ENCODE data around the gene CNNM1. TPM values are rescaled to one million over a fixed set of nuclear protein-coding genes. Genes with fewer than 3 reads are reported as not detected.

Gene CNNM1
- total RNA-seq, 4 donors from 2014 or later, result 2.3 to 4.4 (median 4.2) TPM

DNA sequence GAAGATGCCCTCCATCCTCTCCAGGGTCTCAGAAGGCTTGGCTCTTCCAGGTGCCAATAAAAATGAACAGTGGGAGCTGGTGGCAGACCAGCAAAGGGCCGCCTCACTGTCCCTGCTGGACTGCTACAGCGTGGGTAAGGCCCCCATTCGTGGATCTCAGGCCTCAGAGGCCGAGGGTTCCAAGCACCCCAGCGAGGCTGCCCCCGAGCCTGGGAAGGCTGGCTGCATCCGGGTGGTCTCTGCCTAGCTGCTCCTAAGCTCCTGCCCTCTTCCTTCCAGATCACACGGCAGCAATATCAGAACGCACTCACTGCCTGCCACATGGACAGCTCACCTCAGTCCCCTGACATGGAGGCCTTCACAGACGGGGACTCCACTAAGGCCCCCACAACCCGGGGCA, 58.4 kb downstream of the CNNM1 start:
- DNase-seq (ENCODE audit: low spot score in 2 of 2), result no peak
- H3K4me3 ChIP-seq, result no peak overlapping the region
- peaks cover under 1% of the 10 kb centered on the region for H3K4me1 ChIP-seq
- TF ChIP-seq POLR2AphosphoS5 (IDR thresholded peaks at IDR 0.05), result no peak
- TF ChIP-seq POLR2A (IDR thresholded peaks at IDR 0.05), result no peak
- TF ChIP-seq, protein P1, sequence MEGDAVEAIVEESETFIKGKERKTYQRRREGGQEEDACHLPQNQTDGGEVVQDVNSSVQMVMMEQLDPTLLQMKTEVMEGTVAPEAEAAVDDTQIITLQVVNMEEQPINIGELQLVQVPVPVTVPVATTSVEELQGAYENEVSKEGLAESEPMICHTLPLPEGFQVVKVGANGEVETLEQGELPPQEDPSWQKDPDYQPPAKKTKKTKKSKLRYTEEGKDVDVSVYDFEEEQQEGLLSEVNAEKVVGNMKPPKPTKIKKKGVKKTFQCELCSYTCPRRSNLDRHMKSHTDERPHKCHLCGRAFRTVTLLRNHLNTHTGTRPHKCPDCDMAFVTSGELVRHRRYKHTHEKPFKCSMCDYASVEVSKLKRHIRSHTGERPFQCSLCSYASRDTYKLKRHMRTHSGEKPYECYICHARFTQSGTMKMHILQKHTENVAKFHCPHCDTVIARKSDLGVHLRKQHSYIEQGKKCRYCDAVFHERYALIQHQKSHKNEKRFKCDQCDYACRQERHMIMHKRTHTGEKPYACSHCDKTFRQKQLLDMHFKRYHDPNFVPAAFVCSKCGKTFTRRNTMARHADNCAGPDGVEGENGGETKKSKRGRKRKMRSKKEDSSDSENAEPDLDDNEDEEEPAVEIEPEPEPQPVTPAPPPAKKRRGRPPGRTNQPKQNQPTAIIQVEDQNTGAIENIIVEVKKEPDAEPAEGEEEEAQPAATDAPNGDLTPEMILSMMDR (IDR thresholded peaks at IDR 0.05), result no peak
- TF ChIP-seq EP300 (IDR thresholded peaks at IDR 0.05), result no peak
- WGBS, result 95% methylated on average over 4 of the region's 11 CpGs
- H3K36me3 ChIP-seq, result no peaks in the 10 kb centered on the region
- H3K9me3 ChIP-seq, result no peaks in the 10 kb centered on the region
- H3K27ac ChIP-seq, result no peak overlapping the region
- no peaks in the 10 kb centered on the region for H3K27me3 ChIP-seq

DNA sequence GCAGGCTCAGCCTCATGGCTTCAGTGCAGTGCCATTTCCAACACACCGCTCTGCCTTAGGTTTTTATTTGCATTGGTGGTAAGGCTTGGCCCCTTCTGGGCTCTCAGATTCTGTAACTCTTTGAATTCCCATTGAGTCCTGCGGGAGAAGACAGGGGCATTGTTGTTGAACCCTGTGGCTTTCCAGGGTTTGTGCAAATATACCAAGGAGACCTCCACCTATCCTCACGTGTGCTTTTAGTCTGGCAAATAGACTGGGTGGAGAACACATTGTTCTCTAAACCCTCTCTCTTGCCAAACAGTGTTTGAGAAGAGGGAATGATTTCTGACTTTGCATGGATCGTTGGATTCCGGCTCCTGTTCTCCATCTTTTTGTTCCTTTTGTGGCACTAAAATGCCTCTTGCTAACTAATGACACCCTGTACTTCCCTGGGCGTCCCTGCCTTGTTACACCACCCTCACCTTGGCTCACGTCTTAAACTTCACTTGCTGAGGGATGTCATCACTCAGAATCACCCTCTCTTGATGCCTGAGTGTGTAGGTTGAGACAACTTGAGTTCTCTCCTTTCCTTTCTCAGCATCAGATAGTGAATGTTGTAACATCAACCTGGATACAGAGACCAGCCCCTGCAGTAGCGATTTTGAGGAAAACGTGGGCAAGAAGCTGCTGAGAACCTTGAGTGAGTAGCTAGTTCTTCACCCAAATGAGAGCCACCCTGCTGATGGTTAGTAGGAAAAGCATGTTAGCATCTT, 60.7 kb downstream of the CNNM1 start:
- H3K9me3 ChIP-seq, result no peaks in the 10 kb centered on the region
- H3K4me1 ChIP-seq, result peaks cover 8% of the 10 kb centered on the region
- no peak overlapping the region for H3K4me3 ChIP-seq
- H3K27me3 ChIP-seq, result no peaks in the 10 kb centered on the region
- TF ChIP-seq POLR2A (IDR thresholded peaks at IDR 0.05) (no peak), EP300 (IDR thresholded peaks at IDR 0.05) (no peak), POLR2AphosphoS5 (IDR thresholded peaks at IDR 0.05) (no peak)
- TF ChIP-seq, protein P1 (IDR thresholded peaks at IDR 0.05), result no peak
- DNase-seq (ENCODE audit: low spot score in 2 of 2), result no peak
- WGBS, result 83% methylated on average over 9 of the region's 9 CpGs
- no peaks in the 10 kb centered on the region for H3K36me3 ChIP-seq
- H3K27ac ChIP-seq, result no peak overlapping the region

- Histone ChIP-seq H3K27ac (no peak overlapping the region), H3K4me1 (peaks cover 11% of the 10 kb centered on the region), H3K9me3 (no peaks in the 10 kb centered on the region), H3K27me3 (no peaks in the 10 kb centered on the region), H3K4me3 (no peak overlapping the region), H3K36me3 (no peaks in the 10 kb centered on the region)
- DNase-seq (ENCODE audit: low spot score in 2 of 2), result no peak
- TF ChIP-seq POLR2A (IDR thresholded peaks at IDR 0.05) (no peak), POLR2AphosphoS5 (IDR thresholded peaks at IDR 0.05) (no peak), EP300 (IDR thresholded peaks at IDR 0.05) (no peak)
- TF ChIP-seq, protein P1 (IDR thresholded peaks at IDR 0.05), result no peak
- 97% methylated on average over 2 of the region's 2 CpGs for WGBS
Observed at GRCh38 chr10:99391346-99391745, 62.2 kb downstream of the CNNM1 start.

DNA sequence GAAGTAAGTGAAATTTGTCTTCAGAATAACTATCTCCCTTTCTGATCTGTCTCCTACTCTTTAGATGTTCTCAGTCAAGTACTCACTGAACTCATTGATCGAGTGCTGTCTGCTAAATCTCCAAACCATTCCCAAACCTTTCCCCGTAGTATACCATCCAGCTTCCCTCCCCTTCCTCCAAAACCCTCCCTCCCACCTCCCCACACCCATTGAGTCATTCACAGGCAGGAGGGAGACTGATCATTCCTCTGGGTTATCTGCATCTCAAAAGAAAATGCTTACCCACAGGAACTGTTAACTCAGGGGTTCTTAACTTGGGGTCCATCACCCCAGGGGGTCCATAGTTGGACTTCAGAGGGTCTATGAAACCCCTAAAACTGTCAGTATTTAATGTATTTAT, 63.9 kb downstream of the CNNM1 start:
- no peak for DNase-seq (ENCODE audit: low spot score in 2 of 2)
- 41% methylated on average over 2 of the region's 2 CpGs for WGBS
- TF ChIP-seq POLR2AphosphoS5 (IDR thresholded peaks at IDR 0.05), result no peak
- TF ChIP-seq, protein P1 (IDR thresholded peaks at IDR 0.05), result no peak
- no peak for TF ChIP-seq POLR2A (IDR thresholded peaks at IDR 0.05)
- TF ChIP-seq EP300 (IDR thresholded peaks at IDR 0.05), result no peak
- Histone ChIP-seq H3K27me3 (no peaks in the 10 kb centered on the region), H3K27ac (no peak overlapping the region), H3K4me3 (no peak overlapping the region), H3K36me3 (peaks cover 12% of the 10 kb centered on the region), H3K4me1 (peaks cover 14% of the 10 kb centered on the region), H3K9me3 (no peaks in the 10 kb centered on the region)

- no peak for DNase-seq (ENCODE audit: low spot score in 2 of 2)
- no peak for TF ChIP-seq POLR2A (IDR thresholded peaks at IDR 0.05)
- TF ChIP-seq, protein P1 (IDR thresholded peaks at IDR 0.05), result no peak
- no peak for TF ChIP-seq POLR2AphosphoS5 (IDR thresholded peaks at IDR 0.05)
- TF ChIP-seq EP300 (IDR thresholded peaks at IDR 0.05), result no peak
- WGBS, result 74% methylated on average over 5 of the region's 5 CpGs
- Histone ChIP-seq H3K27me3 (no peaks in the 10 kb centered on the region), H3K4me1 (peaks cover 14% of the 10 kb centered on the region), H3K36me3 (peaks cover 18% of the 10 kb centered on the region), H3K4me3 (no peak overlapping the region), H3K9me3 (no peaks in the 10 kb centered on the region), H3K27ac (no peak overlapping the region)
Observed at GRCh38 chr10:99393683-99394082, 64.5 kb downstream of the CNNM1 start.

Data from suprapubic skin (tissue), 4 donors.